ENCODE results near the gene CCN2.

The CCN2 gene

GRCh38 chr6:131936156-131936555 lies 15.0 kb downstream of the CCN2 start:
- Histone ChIP-seq H3K4me1 (ENCODE audit: control insufficient read depth in 1 of 2, insufficient read depth in 1 of 2, low read depth in 1 of 2, low read length in 1 of 2) (no peaks in the 10 kb centered on the region), H3K27ac (no peak overlapping the region), H3K9me3 (no peaks in the 10 kb centered on the region), H3K36me3 (no peaks in the 10 kb centered on the region), H3K4me3 (ENCODE audit: low read depth in 1 of 2, low read length in 1 of 2) (no peak overlapping the region), H3K27me3 (no peaks in the 10 kb centered on the region)
- TF ChIP-seq CTCF (IDR thresholded peaks at IDR 0.05), result no peak

GRCh38 chr6:131931063-131931750 lies 20.0 kb downstream of the CCN2 start:
- Histone ChIP-seq H3K27ac (no peak overlapping the region), H3K4me3 (ENCODE audit: low read depth in 1 of 2, low read length in 1 of 2) (no peak overlapping the region), H3K4me1 (ENCODE audit: control insufficient read depth in 1 of 2, insufficient read depth in 1 of 2, low read depth in 1 of 2, low read length in 1 of 2) (no peaks in the 10 kb centered on the region), H3K36me3 (no peaks in the 10 kb centered on the region), H3K27me3 (no peaks in the 10 kb centered on the region), H3K9me3 (no peaks in the 10 kb centered on the region)
- TF ChIP-seq CTCF (IDR thresholded peaks at IDR 0.05), result no peak

GRCh38 chr6:131929976-131930375 lies 21.2 kb downstream of the CCN2 start:
- Histone ChIP-seq H3K36me3 (no peaks in the 10 kb centered on the region), H3K27ac (no peak overlapping the region), H3K9me3 (no peaks in the 10 kb centered on the region), H3K27me3 (peaks cover 3% of the 10 kb centered on the region), H3K4me1 (ENCODE audit: control insufficient read depth in 1 of 2, insufficient read depth in 1 of 2, low read depth in 1 of 2, low read length in 1 of 2) (no peaks in the 10 kb centered on the region), H3K4me3 (ENCODE audit: low read depth in 1 of 2, low read length in 1 of 2) (no peak overlapping the region)
- TF ChIP-seq CTCF (IDR thresholded peaks at IDR 0.05), result no peak

GRCh38 chr6:131929264-131929663 lies 21.9 kb downstream of the CCN2 start:
- Histone ChIP-seq H3K4me1 (ENCODE audit: control insufficient read depth in 1 of 2, insufficient read depth in 1 of 2, low read depth in 1 of 2, low read length in 1 of 2) (no peaks in the 10 kb centered on the region), H3K9me3 (no peaks in the 10 kb centered on the region), H3K27ac (no peak overlapping the region), H3K4me3 (ENCODE audit: low read depth in 1 of 2, low read length in 1 of 2) (no peak overlapping the region), H3K36me3 (no peaks in the 10 kb centered on the region), H3K27me3 (peaks cover 5% of the 10 kb centered on the region)
- TF ChIP-seq CTCF (IDR thresholded peaks at IDR 0.05), result no peak

GRCh38 chr6:131924881-131925474 lies 26.2 kb downstream of the CCN2 start:
- H3K27me3 ChIP-seq, result peaks cover 5% of the 10 kb centered on the region
- no peak for TF ChIP-seq CTCF (IDR thresholded peaks at IDR 0.05)
- H3K36me3 ChIP-seq, result no peaks in the 10 kb centered on the region
- peaks cover 5% of the 10 kb centered on the region for H3K9me3 ChIP-seq
- no peaks in the 10 kb centered on the region for H3K4me1 ChIP-seq (ENCODE audit: control insufficient read depth in 1 of 2, insufficient read depth in 1 of 2, low read depth in 1 of 2, low read length in 1 of 2)
- no peak overlapping the region for H3K27ac ChIP-seq
- H3K4me3 ChIP-seq (ENCODE audit: low read depth in 1 of 2, low read length in 1 of 2), result no peak overlapping the region
